ENCODE data around the gene DOK6.
A peak's percentile ranks its signal among the peaks of the same experiment; 100 is the strongest.
"Not testable (repeated sequence)": the region's sequence is repeated elsewhere in the genome, so short reads cannot be mapped to it uniquely, and the experiment has no call there.

Gene DOK6

DNA sequence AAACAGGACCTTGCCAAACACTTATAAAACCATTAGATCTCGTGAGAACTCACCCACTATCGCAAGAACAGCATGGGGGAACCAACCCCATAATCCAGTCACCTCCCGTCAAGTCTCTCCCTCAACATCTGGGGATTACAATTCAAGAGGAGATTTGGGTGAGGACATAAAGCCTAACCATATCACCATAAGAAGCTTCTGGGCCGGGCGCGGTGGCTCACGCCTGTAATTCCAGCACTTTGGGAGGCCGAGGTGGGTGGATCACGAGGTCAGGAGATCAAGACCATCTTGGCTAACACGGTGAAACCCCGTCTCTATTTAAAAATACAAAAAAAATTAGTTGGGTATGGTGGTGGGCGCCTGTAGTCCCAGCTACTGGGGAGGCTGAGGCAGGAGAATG is 434.3 kb downstream of the DOK6 start:
- not testable (repeated sequence) for DNase-seq

DNA sequence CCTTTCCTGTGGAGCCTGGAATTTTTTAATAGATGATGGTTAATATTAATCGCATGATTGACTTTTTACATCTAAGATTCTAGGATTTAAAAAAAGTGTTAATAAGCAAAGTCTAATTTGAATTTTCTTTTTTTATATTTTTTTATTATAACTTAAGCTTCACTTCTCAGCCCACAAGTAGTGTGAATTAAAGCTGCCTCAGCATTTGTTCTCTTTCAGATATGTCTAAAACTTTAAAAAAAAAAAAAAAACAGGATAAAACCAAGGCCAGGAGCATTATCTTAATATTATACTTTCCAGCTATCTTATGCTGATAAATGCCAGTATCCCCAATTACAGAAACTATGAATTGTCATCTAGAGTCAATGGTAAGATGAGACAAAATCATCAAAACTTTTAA is 437.3 kb downstream of the DOK6 start:
- no peak for DNase-seq

DNA sequence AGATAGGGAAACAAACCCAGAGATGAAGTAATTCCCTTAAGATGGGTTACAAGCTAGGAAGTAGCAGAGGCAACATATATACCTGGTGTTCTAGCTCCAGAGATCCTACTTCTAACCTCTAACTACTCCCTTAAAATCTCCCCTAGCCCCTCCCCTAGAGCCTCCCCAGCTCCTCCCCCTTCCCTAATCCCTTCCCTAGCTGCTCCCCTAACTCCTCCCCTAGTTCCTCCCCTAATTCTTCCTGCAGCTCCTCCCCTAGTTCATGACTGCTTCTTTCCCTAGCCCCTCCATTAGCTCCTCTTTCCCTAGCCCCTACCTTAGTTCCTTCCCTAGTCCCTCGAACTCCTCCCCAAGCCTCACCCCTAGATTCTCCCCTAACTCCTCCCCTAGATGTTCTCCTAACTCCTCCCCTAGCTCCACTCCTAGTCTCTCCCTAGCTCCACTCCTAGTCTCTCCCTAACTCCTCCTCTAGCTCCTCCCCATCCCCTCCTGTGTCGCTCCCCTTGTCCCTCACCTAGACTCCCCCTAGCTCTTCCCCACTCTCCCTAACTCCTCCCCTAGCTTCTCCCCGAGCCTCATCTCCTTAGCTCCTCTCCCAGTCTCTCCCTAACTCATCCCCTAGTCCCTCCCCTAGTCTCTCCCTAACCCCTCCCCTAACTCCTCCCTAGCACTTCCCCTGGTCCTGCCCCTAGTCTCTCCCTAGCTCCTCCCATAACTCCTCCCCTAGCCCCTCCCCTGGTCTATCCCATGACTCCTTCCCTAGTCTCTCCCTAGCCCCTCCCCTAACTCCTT is 438.1 kb downstream of the DOK6 start:
- no peak for DNase-seq

DNA sequence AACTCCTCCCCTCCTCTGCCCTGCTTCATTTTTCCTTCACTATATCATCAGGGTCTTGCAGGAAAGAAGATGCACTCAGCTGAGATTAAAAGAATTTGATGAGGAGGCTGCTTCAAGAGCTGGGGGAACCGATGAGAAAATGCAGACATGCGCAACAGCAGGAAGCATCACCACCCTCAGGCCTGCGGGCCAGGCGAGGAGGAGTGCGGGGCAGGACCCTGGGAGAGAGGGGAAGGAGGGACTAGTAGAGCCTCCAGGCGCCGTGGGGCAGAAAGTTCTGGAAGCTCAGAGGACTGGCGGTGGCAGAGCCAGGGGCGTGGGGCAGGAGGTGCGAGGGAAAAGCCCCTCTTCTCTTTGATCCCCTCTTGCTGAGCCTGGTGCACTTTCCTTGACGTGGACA is 438.8 kb downstream of the DOK6 start:
- DNase-seq = no peak

DNA sequence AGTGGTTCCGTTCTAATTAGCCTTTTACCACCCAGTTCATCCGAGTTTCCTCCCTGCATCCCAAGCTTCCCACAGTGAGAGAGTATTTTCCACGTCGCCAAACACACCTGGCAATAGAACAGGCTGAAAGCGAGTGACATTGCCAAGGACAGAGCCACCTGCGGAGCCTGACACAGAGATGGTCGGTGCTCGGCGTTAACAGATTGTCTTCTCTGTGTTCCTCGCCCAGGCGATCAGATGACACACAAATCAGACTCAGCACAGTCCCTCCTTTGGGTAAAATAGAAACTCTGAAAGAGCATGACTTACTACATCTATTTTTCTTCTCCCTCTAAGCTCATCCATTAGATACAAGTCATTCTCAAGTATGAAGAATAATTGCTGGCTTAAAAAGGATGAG is 439.3 kb downstream of the DOK6 start:
- DNase-seq = no peak

DNA sequence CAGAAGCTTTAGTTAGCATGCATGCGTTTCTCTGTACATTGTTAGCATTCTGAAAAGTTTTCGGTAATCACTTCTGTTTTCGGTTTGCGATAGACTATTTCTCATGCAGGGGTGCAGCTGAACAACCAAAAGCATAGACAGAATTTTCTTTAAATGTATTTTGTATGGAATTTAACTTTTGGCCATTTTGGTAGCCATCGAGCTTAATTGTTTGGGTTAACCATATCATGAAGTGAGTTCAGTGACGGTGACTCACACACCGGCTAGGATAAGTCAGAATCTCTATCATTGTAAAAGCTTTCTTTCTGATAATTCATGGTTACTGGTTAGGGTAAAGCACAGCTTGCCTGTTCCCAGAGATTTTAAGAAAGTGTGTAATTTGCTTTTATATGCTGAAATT is 439.8 kb downstream of the DOK6 start:
- DNase-seq = no peak

DNA sequence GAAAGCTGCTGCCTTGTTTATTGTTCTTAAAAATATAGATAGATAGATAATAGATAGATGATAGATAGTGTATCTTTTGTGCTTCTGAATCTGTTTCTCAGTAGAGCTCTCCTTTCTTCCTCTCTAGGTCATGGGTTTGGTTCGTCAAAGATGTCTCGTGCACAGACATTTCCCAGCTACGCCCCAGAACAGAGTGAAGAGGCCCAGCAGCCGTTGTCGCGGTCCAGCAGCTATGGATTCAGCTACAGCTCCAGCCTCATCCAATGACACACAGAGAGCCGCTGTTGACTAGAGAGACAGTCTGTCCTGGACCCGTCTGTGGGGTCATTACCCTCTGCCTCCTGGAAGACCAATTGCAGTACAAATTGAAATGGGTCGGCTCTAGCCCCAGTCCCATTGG is 440.4 kb downstream of the DOK6 start:
- DNase-seq = no peak

DNA sequence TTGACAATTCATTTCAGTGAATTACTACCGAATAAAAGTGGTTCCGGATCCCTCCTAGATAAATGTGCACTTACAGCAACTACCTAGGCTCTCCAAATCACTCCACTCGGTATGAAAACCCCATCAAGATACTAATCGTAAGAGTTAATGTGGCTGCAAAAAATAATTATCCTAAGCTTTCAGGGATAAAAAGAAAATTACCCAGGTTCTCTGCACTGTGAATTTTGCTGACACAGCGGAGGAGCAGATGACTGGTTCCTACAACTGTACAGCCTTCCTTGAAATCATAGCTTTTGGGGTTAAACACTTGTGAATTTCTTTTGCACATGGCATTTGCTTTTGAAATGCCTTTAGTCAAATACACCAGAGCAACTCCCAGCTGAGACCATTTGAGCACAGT is 442.3 kb downstream of the DOK6 start:
- DNase-seq = no peak

DNA sequence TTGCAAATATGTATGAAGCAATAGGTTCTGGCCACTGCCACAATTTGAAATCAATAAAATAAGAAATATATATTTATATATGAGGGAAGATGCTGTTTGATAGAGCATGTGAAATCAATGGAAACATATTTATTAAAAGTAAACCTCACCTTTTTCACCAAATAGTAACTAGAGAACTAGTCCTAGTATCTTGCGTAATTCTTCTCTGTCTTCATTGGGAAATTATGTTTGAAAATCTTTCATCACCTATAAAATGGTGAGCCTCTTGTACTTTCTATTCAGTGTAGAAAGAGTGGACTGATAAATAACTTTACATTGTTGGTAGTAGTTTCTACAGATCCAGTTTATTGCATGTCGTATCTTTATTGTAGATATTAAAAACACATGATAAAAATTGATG is 444.0 kb downstream of the DOK6 start:
- no peak for DNase-seq

DNA sequence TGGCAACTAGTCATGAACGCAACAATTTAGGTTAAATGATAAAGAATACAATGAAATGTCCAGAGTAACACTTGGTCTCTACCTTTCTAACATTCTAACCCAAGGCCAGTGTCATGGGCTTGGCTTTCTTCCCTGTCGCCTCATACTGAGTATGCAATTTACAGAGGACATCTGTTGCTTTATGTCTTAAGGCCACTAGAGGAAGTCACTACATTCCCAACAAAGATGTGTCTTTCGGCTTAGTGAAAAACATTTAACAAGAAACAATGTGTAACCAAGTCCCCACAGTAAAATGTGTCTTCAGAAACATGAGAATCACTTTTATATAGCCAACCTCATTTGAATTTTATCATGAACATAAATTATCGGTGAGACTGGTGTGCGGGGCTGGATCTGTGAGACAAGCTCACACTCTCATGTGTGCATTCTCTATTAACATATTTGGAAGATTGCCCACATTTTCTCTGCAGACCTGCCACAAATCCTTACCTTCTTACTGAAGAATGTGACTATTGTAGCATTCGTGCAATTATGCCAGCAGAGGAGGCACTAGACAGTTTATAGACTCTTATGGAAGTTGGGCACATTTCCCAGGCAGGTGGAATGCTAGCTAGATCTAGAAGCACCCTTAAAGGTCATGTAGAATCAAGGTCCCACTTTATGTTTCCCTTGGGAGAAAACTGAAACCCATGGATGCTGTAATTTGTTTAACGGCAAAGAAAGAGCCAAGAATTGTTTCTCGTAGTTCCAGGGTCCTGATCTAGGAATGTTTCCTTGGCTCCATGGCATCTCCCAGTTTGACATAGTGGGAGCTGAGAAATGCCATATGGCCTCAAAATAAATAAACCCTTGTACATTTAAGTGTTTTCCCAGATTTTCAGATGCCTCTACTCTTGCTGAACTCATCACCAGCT is 445.2 kb downstream of the DOK6 start:
- DNase-seq = peak; percentile 86

DNA sequence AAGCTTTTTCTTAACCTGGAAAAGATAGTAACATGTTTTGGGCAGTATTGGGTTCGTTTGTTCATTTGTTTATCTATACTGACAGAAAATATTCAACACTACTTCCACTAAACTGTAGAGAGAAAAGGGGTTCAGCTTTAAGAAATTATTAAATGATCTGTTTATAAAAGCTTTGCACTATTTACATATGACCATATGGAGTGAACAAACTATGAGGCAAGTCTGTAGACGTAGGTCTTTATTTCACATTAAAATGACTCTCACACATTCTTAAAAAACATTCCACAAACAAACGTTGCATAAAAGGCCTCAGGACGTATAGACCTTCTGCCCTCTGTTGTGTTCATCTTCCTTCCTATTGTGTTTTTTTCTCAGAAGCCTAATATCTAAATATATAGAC is 452.4 kb downstream of the DOK6 start:
- DNase-seq = no peak

DNA sequence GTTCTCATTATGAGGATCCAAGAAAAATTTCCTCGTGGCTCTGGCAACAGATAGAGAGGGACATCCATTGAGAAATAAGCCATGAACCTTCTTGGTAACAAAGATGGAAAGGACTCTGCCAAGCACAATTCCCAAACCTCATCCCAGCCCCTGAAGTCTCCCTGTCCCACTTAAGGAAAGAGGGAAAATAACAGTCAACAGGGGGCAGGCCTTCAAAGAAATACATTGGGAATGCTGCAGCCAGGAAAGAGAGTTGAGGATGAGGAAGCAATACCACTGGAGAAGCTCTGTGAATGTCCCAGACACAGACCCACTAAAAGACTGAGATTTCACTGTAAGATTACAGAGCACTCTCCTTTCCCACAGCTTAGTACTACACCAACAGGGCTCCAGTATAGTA is 453.8 kb downstream of the DOK6 start:
- no peak for DNase-seq

DNA sequence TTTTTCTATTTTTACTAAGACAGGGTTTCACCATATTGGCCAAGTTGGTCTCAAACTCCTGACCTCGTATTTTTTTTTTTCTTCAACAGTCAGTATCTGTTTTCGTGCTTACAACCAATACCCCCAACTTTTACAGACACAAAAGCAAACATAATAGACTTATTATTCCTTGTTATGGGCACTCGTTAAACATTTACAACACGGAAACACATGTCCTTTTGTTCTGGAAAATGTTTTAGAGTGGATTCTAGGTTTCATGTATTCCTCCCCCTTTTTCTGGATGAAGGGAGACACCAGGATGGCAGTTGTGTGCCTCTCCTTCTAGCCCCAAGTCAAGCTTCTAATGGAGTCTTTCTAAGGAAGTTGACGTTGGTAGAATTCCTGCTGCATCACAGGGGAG is 458.2 kb downstream of the DOK6 start:
- no peak for DNase-seq

DNA sequence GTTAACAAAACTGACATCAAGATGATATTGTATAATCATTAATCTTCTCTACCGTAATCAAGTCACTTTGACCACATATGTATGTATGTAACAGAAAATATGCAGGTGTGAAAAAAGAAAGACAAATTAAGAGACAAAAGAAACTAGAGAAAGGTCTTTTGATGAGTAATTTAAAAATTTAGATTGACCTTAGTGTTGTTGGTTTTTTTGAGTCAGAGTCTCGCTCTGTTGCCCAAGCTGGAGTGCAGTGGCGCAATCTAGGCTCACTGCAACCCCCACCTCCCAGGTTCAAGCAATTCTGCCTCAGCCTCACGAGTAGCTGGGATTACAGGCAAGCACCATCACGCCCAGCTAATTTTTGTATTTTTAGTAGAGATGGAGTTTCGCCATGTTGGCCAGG is 464.1 kb downstream of the DOK6 start:
- DNase-seq = not testable (repeated sequence)

DNA sequence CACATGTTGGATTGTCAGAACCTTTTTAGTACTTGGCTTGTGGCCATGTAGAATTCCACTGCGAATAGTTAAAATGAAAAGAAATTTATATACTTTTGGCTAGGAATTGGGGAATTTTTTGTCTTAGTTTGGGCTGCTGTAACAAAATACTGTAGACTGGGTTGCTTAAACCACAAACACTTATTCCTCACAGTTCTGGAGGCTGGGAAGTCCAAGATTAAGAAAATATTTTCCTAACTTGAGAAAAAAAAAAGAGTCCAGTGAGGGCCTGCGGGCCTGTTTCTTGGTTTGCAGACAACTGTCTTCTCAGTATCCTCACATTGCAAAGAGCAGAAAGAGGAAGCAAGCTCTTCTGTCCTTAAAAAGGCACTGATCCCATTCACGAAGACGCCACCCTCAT is 465.1 kb downstream of the DOK6 start:
- no peak for DNase-seq

DNA sequence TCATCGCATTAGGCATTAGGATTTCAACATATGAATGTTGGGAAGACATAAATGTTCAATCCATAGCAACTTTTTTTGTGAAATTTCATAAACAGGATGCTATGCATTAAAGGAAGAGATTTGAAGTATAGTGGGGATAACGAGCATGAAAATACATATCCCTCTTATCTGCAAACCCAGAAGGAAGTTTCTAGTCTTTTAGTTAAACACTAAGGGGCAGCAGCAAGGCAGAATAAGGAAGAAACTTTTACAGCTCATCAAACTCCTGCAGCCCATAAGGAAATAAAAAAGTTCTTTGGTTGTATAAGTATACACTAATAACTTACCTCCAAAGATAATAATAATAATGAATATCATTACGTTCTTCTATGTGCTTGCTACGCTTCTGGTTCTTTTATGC is 465.5 kb downstream of the DOK6 start:
- no peak for DNase-seq

DNA sequence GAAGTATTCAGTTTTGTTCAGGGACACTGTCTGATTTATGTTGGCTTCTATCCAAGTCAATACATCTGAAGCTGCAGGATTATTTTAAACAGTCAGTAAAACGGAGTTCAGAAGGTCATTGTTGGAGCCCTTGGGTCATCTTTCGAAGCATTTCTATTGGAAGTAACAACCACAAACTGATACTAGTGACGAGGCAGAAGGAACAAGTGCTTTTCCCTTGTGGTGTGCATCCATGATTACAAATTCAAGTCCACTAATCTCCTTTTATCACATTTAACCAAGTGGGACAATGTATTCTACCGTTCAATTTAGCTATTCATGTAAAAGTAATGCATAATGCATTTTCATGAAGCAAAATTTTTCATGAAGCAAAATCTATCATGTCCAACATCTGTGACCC is 470.0 kb downstream of the DOK6 start:
- DNase-seq = no peak

DNA sequence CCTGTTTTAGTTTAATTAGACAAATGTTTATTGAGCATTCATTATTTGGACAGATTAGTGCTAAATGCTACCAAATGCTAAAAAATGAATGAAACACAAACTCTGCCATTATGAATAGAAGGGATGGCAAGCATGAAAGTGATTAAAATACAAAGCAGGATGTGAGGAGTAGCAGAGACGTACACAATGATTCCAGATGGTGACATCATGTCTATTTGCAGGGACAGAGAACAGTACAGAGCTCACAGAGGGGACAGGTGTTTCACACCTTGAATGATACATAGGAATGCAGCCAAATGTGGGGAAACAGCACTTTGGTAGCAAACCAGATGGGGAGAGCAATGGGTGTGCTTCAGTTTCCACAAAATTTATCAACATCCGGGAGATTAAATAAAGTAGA is 470.7 kb downstream of the DOK6 start:
- DNase-seq = peak; percentile 56

DNA sequence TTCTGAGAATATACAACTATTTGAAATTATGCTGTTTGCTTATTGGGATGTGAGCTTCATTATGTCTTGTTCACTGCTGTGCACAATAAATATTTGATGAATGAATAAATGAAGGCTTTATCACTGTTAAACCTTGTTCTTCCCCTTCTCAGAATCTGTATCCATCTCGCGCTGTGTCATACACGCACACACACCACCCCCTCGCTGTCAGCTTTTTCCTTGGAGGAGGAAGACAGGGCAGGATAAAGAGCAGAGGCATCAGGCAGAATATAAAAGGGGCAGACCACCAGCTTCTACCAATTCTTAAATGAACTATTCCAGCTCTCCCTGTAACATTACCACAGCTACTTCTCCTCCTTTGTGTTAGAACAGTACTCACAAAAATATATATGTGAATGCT is 472.0 kb downstream of the DOK6 start:
- DNase-seq = no peak

DNA sequence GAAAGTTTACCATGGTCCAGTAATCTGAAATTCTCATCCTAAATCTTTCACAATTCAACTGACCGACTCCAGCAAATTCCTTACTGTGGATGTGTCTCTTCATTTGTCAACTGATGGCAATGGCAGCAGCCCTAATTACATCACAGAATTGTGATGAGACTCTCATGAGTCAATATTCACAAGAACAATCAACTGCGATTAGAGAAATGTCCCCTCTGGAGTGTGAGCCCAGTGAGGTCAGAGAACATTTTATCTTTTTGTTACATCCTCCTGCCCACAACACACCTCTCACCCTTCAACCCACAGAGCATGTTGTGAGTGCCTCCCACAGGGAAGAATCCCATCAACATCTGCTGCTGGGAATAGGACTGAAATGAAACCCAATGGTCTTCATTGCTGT is 473.4 kb downstream of the DOK6 start:
- DNase-seq = no peak

DNA sequence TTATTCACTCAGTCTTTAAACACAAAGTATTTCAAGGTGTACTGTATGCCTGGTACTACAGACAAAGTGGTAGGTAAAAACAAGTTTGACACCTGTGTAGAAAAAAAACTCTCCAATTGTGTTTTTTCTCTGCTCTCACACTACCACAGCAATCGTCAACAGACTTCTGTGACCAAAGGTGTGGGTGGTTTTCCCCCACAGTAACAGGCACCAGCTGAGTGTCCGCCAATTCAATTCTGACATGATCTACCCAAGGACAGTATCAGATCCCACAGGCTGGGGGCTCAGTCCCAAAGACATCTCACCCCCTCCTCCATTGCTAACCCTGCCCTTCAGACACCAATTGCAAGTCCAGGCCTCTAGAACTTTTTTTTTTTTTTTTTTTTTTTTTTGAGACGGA is 475.8 kb downstream of the DOK6 start:
- no peak for DNase-seq

DNA sequence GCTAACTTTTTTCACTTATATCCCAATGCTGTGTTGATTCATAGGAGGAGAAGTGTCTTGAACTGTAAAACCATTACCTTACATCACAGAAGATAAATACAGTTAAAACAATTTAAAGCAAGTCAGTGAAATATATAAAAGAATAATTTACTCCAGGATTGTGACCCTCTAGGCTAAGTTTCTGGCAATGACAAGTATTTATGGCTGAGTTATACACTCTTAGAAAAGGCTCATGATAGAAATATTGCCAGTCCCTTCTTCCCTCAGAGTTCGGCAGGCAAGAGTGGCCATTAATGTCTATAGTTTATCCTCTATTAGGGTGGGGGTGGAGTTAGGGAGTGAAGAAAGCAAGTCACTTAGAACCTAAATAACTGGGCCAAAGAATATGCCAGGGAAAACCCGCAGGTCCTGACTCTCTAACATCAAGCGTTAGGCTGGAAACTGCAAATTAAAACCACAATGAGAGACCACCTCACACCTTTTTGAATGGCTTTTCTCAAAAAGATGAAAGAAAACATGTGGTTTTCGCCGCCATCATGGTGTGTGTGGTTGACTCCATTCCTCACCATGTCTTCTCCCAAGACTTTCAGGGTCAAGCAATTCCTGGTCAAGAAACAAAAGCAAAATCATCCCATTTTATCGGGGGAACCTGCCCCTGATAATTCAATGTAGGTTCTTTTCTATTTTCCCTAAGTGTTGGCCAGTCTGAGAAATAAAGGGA is 477.7 kb downstream of the DOK6 start:
- no peak for DNase-seq

DNA sequence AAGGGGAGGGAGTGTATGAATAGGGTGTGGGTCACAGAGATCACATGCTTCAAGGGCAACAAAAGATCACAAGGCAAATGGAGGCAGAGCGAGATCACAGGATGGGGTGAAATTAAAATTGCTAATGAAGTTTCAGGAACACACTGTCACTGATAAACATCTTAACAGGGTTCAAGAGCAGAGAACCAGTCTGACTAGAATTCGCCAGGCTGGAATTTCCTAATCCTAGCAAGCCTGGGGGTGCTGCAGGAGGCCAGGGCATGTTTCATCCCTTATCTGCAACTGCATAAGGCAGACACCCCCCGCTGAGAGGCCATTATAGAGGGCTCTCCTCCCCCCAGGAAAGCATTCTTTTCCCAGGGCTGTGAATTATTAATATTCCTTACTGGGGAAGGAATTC is 478.4 kb downstream of the DOK6 start:
- DNase-seq = not testable (repeated sequence)

DNA sequence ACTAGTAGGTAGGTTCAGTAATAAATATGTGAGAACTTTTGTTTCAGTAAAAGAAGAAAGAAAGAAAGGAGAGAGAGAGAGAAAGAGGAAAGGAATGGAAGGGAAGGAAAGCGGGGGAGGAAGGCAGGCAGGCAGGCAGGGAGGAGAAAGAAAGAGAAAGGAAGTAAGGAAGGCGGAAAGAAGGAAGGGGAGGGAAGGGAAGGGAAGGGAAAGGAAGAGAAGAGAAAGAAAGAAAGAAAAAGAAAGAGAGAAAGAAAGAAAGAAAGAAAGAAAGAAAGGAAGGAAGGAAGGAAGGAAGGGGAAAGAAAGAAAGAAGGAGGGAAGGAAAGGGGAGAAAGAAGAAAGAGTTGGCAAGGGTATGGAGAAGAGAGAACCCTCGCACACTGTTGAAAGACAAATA is 479.4 kb downstream of the DOK6 start:
- no peak for DNase-seq

All from NCI-H510A treated with DMSO at 0.1 percent for 48 hours (cell line).